Muscle of leg (tissue), 11 donors: ENCODE results near the gene SDHAF1. TPM values are rescaled to one million over a fixed set of nuclear protein-coding genes. Genes with fewer than 3 reads are reported as not detected.
A peak's percentile ranks its signal among the peaks of the same experiment; 100 is the strongest.

Experiments used
- DNase-seq: peaks from one replicate; pipeline ENCODE4 v3.0.0; 2013
- H3K27ac ChIP-seq: one replicate; pipeline ENCODE4 v1.5.1; 2013; ENCODE audit warnings: mild to moderate bottlenecking, low read length, control low read depth
- H3K27me3 ChIP-seq: one replicate; pipeline ENCODE4 v1.6.1; 2013; ENCODE audit warnings: low read length; ENCODE audit not compliant: control insufficient read depth, insufficient read depth
- H3K36me3 ChIP-seq: one replicate; pipeline ENCODE4 v1.6.1; 2013; ENCODE audit warnings: low read length; ENCODE audit not compliant: control insufficient read depth, insufficient read depth
- H3K4me1 ChIP-seq: one replicate; pipeline ENCODE4 v1.6.1; 2013; ENCODE audit warnings: low read length; ENCODE audit not compliant: control insufficient read depth, insufficient read depth
- H3K4me3 ChIP-seq: one replicate; pipeline ENCODE4 v1.5.1; 2013; ENCODE audit warnings: low read length, control low read depth
- H3K9me3 ChIP-seq: replicated peaks from 2 replicates; pipeline ENCODE4 v1.6.1; 2013; ENCODE audit warnings: low read depth, low read length; ENCODE audit not compliant: control insufficient read depth
- whole genome bisulfite sequencing: methylation state at CpG from one replicate; pipeline ENCODE4 v1.1.5; 2013; ENCODE audit warnings: missing lambda C conversion rate; ENCODE audit not compliant: insufficient coverage; 5-methylcytosine and 5-hydroxymethylcytosine counted together
- polyA plus RNA-seq, 8 donors: library from polyadenylated mRNA; unstranded; fragments of 120-200 nt; gene quantifications; one replicate each; pipeline versions ENCODE4 v1.2.1 to v1.2.3, GENCODE V29; 2013; ENCODE audit warnings: inconsistent platforms in 1 of 8, low replicate concordance in 1 of 8; ENCODE audit not compliant: insufficient read length in 8 of 8, insufficient read depth in 1 of 8
- total RNA-seq: library from RNA; stranded (reverse); fragments of 120-200 nt; gene quantifications from one replicate; pipeline ENCODE4 v1.2.4, GENCODE V29; 2013

SDHAF1 gene
- total and polyA plus RNA-seq, 9 donors, result 10.9 to 18.7 (median 13.1) TPM

GRCh38 chr19:35996777-35997176 is 1.8 kb downstream of the SDHAF1 start:
- Histone ChIP-seq H3K4me3 (no peak overlapping the region), H3K4me1 (peaks cover 25% of the 10 kb centered on the region), H3K27ac (no peak overlapping the region), H3K36me3 (peaks cover 15% of the 10 kb centered on the region), H3K9me3 (no peaks in the 10 kb centered on the region), H3K27me3 (peaks cover 2% of the 10 kb centered on the region)
- no peak for DNase-seq
- WGBS, result 78% methylated on average over 4 of the region's 8 CpGs

DNA sequence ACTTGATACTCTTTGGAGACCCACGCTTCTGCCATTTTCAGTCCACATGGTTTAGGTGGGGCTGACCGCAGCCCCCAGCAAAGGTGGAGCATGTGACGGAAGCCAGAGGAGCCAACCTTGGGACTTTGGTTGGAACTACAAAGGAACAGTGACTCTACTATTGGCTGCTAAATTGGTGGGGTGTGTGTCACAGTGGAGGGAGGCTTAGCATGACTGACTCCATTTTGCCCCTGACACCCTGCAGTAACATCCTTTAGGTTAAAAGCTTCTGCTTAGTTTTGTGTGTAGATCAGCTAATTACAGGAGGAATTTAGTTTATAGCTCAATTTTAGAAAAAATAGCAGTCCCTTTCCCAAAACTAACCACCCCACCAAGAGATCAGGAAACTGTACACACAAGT is 6.6 kb downstream of the SDHAF1 start:
- H3K27ac ChIP-seq, result no peak overlapping the region
- H3K4me3 ChIP-seq, result no peak overlapping the region
- peaks cover 25% of the 10 kb centered on the region for H3K36me3 ChIP-seq
- no peaks in the 10 kb centered on the region for H3K9me3 ChIP-seq
- H3K27me3 ChIP-seq, result no peaks in the 10 kb centered on the region
- H3K4me1 ChIP-seq, result peaks cover 6% of the 10 kb centered on the region
- WGBS, result 89% methylated on average over 3 of the region's 3 CpGs
- DNase-seq, result no peak

GRCh38 chr19:36003284-36003683 is 8.3 kb downstream of the SDHAF1 start:
- Histone ChIP-seq H3K4me3 (no peak overlapping the region), H3K4me1 (peaks cover 5% of the 10 kb centered on the region), H3K27me3 (no peaks in the 10 kb centered on the region), H3K27ac (no peak overlapping the region), H3K9me3 (no peaks in the 10 kb centered on the region), H3K36me3 (peaks cover 19% of the 10 kb centered on the region)
- WGBS, result 93% methylated on average over 3 of the region's 4 CpGs
- DNase-seq, result no peak

GRCh38 chr19:36006955-36007354 is 12.0 kb downstream of the SDHAF1 start:
- Histone ChIP-seq H3K36me3 (peaks cover 10% of the 10 kb centered on the region), H3K4me3 (no peak overlapping the region), H3K27ac (no peak overlapping the region), H3K27me3 (peaks cover 2% of the 10 kb centered on the region), H3K4me1 (peaks cover 9% of the 10 kb centered on the region), H3K9me3 (no peaks in the 10 kb centered on the region)
- no peak for DNase-seq
- 74% methylated on average over 5 of the region's 5 CpGs for WGBS

- DNase-seq, result no peak
- peaks cover 2% of the 10 kb centered on the region for H3K27me3 ChIP-seq
- peaks cover 10% of the 10 kb centered on the region for H3K36me3 ChIP-seq
- H3K27ac ChIP-seq, result no peak within 1 kb of the TSS
- 29% methylated on average over 8 of the region's 19 CpGs for WGBS
- no peaks in the 10 kb centered on the region for H3K9me3 ChIP-seq
- peaks cover 13% of the 10 kb centered on the region for H3K4me1 ChIP-seq
- H3K4me3 ChIP-seq, result peak within 1 kb of the TSS; percentile 31
These were observed 13.5 kb downstream of the SDHAF1 start, which contains the start of gene SYNE4 for GRCh38 chr19:36008336-36008978. Gene SYNE4, minus strand, starts transcription at chr19:36008813. Its CDS starts 132 bp downstream, at chr19:36008681.

DNA sequence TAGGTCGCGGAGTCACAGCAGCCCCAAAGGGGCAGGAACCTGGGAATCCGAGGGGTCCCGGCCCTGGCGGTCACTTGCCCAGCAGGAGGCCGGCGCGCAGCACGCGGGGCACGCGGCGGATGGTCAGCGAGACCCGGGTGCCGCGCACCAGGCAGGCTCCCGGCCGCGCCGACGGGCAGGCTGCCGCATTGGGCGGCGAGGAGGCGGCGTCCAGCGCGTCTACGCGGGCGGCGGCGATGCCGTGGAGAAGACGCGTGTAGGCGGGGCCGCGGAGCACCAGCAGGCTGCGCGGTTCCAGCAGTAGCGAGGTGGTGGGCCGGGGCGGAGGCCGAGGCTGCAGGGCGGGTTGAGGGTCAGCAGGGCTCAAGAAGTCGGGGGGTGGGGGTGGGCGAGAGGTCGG is 14.2 kb downstream of the SDHAF1 start:
- peak; percentile 79 for DNase-seq
- Histone ChIP-seq H3K27me3 (peaks cover 2% of the 10 kb centered on the region), H3K4me1 (peaks cover 16% of the 10 kb centered on the region), H3K4me3 (peak overlapping the region; percentile 31), H3K36me3 (peaks cover 6% of the 10 kb centered on the region), H3K27ac (no peak overlapping the region), H3K9me3 (no peaks in the 10 kb centered on the region)
- WGBS, result under 1% methylated on average over 50 of the region's 50 CpGs

DNA sequence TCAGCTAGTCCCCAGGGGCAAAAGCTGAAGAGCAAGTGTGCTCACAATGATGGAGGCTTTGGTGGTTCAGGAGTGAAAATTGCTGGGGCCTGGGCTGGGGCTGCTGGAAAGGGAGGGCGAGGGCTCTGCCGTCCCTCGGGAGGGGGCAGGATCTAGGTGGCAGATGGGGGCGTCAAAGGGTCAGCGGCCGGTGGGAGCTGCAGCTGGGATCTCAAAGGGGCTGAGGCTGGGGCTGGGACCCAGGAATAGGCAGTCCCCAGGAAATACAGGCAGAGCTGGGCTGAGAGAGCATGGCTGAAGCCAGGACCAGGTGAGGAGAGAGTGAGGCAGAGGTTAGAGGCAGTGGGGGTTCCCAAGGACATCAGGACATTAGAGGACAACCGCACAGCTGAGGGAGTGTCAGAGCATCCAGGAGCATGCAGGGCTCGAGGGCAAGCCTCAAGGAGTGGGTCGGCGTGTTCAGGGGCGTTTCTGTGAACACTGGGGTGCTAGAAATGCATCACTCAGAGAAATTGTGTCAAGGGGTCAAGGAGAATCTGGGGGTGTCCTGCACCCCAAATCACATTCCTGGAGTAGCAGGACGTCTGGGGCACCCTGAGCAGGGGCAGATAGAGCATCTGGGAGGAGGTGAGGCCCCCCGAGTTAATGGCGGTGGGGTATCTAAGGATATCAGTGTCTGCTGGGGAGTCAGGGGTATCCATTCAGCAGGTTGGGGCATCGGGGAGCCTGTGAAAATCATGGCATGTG is 14.8 kb downstream of the SDHAF1 start:
- H3K27ac ChIP-seq, result no peak overlapping the region
- peaks cover 2% of the 10 kb centered on the region for H3K27me3 ChIP-seq
- no peak for DNase-seq
- H3K4me3 ChIP-seq, result peak overlapping the region; percentile 31
- WGBS, result 49% methylated on average over 14 of the region's 15 CpGs
- peaks cover 3% of the 10 kb centered on the region for H3K36me3 ChIP-seq
- no peaks in the 10 kb centered on the region for H3K9me3 ChIP-seq
- peaks cover 20% of the 10 kb centered on the region for H3K4me1 ChIP-seq

- WGBS, result 90% methylated on average over 9 of the region's 11 CpGs
- Histone ChIP-seq H3K36me3 (no peaks in the 10 kb centered on the region), H3K9me3 (no peaks in the 10 kb centered on the region), H3K27ac (no peak overlapping the region), H3K4me1 (peaks cover 23% of the 10 kb centered on the region), H3K27me3 (peaks cover 2% of the 10 kb centered on the region), H3K4me3 (no peak overlapping the region)
- no peak for DNase-seq
These were observed 15.4 kb downstream of the SDHAF1 start for GRCh38 chr19:36010402-36010801.

- Histone ChIP-seq H3K4me1 (peaks cover 23% of the 10 kb centered on the region), H3K9me3 (no peaks in the 10 kb centered on the region), H3K36me3 (peaks cover 21% of the 10 kb centered on the region), H3K27ac (peak overlapping the region; percentile 80), H3K27me3 (peaks cover 2% of the 10 kb centered on the region), H3K4me3 (peak overlapping the region; percentile 88)
- 21% methylated on average over 13 of the region's 15 CpGs for WGBS
- no peak for DNase-seq
These were observed 18.5 kb downstream of the SDHAF1 start for GRCh38 chr19:36013280-36014011.
